HEK293T (cell line): ENCODE results near the gene STXBP4.

Experiments
- CTCF ChIA-PET: fragments of 350-600 bp; formaldehyde crosslinking; extraction: SDS; loops from one replicate; lab custom pipeline; 2021; ENCODE audit warnings: antibody characterized with exemption, inconsistent platforms; lab: Yijun Ruan, JAX
- POLR2A ChIA-PET: fragments of 350-600 bp; formaldehyde crosslinking; extraction: SDS; loops from one replicate; lab custom pipeline; 2020; ENCODE audit warnings: antibody characterized with exemption, inconsistent platforms; lab: Yijun Ruan, JAX
- DNase-seq: peaks from one replicate; pipeline ENCODE4 v3.0.0; 2012; ENCODE audit warnings: mixed read lengths; ENCODE audit errors: extremely low spot score
- ARNT ChIP-seq: fragments of 450-650 bp; IDR thresholded peaks from 2 replicates; pipeline ENCODE4 v1.6.1; 2017; ENCODE audit warnings: mild to moderate bottlenecking
- BHLHE40 ChIP-seq: fragments of 450-650 bp; IDR thresholded peaks from 2 replicates; pipeline ENCODE4 v1.6.1; 2016; ENCODE audit warnings: mild to moderate bottlenecking, moderate library complexity, borderline replicate concordance
- CTBP1 ChIP-seq: fragments of 450-650 bp; IDR thresholded peaks from 2 replicates; pipeline ENCODE4 v1.6.1; 2016; ENCODE audit warnings: borderline replicate concordance
- ELF4 ChIP-seq: fragments of 450-650 bp; IDR thresholded peaks from 2 replicates; pipeline ENCODE4 v1.6.1; 2017; ENCODE audit warnings: antibody characterized with exemption
- FOXA1 ChIP-seq: fragments of 450-650 bp; IDR thresholded peaks from 2 replicates; pipeline ENCODE4 v1.6.1; 2016; ENCODE audit warnings: mild to moderate bottlenecking
- FOXK2 ChIP-seq: fragments of 450-650 bp; IDR thresholded peaks from 2 replicates; pipeline ENCODE4 v1.6.1; 2016; ENCODE audit warnings: mild to moderate bottlenecking
- FOXM1 ChIP-seq: fragments of 450-650 bp; IDR thresholded peaks from 2 replicates; pipeline ENCODE4 v1.6.1; 2017; ENCODE audit warnings: mild to moderate bottlenecking, borderline replicate concordance
- HDGF ChIP-seq: fragments of 450-650 bp; IDR thresholded peaks from 2 replicates; pipeline ENCODE4 v1.6.1; 2017; ENCODE audit warnings: antibody characterized with exemption, borderline replicate concordance
- L3MBTL2 ChIP-seq: fragments of 450-650 bp; conservative IDR thresholded peaks from 2 replicates; pipeline ENCODE4 v1.6.1; 2016; ENCODE audit warnings: mild to moderate bottlenecking
- LEF1 ChIP-seq: fragments of 450-650 bp; IDR thresholded peaks from 2 replicates; pipeline ENCODE4 v1.6.1; 2017; ENCODE audit warnings: mild to moderate bottlenecking, borderline replicate concordance
- NFRKB ChIP-seq: fragments of 450-650 bp; IDR thresholded peaks from 2 replicates; pipeline ENCODE4 v1.6.1; 2016; ENCODE audit warnings: mild to moderate bottlenecking, moderate library complexity
- PKNOX1 ChIP-seq: fragments of 450-650 bp; IDR thresholded peaks from 2 replicates; pipeline ENCODE4 v1.6.1; 2016
- SP1 ChIP-seq: fragments of 450-650 bp; IDR thresholded peaks from 2 replicates; pipeline ENCODE4 v1.6.1; 2017
- SUZ12 ChIP-seq: fragments of 450-650 bp; IDR thresholded peaks from 2 replicates; pipeline ENCODE4 v1.6.1; 2016; ENCODE audit warnings: mild to moderate bottlenecking
- TARDBP ChIP-seq: fragments of 450-650 bp; IDR thresholded peaks from 2 replicates; pipeline ENCODE4 v1.6.1; 2016
- ZNF384 ChIP-seq: fragments of 450-650 bp; IDR thresholded peaks from 2 replicates; pipeline ENCODE4 v1.6.1; 2016

STXBP4 gene

GRCh38 chr17:54983260-54983659, 14.7 kb downstream of the STXBP4 start:
- DNase-seq = no peak
- ChIA-PET CTCF (interaction anchor here (1.0 kb wide), 1 partner anchor 10 kb away, joined by 3 read pairs; no protein-coding TSS in a partner anchor), POLR2A (no interaction called here)
- no peak for TF ChIP-seq LEF1

GRCh38 chr17:54985476-54985875, 16.9 kb downstream of the STXBP4 start:
- TF ChIP-seq ZNF384 (no peak), ARNT (no peak), L3MBTL2 (no peak), HDGF (no peak), BHLHE40 (no peak), CTBP1 (no peak), NFRKB (no peak), FOXA1 (no peak), SUZ12 (no peak), FOXM1 (no peak), LEF1 (no peak), SP1 (no peak)
- ChIA-PET POLR2A (no interaction called here), CTCF (no interaction called here)
- no peak for DNase-seq

GRCh38 chr17:54990118-54990517, 21.6 kb downstream of the STXBP4 start:
- ChIA-PET CTCF (interaction anchor here (1.6 kb wide), 1 partner anchor 358 kb away, joined by 5 read pairs; no protein-coding TSS in a partner anchor), POLR2A (no interaction called here)
- no peak for DNase-seq
- TF ChIP-seq SP1 (no peak), ELF4 (no peak), ARNT (no peak), PKNOX1 (no peak), SUZ12 (no peak), LEF1 (no peak), TARDBP (no peak), ZNF384 (no peak), CTBP1 (no peak), BHLHE40 (no peak), L3MBTL2 (no peak), HDGF (no peak), NFRKB (no peak), FOXK2 (no peak), FOXA1 (no peak), FOXM1 (no peak)

GRCh38 chr17:54991567-54991966, 23.0 kb downstream of the STXBP4 start:
- ChIA-PET POLR2A (no interaction called here), CTCF (interaction anchor here (0.7 to 2.6 kb wide), 4 partner anchors 305 to 523 kb away, joined by 3 to 19 read pairs (median 4); no protein-coding TSS in a partner anchor)
- TF ChIP-seq NFRKB = no peak
- no peak for TF ChIP-seq SP1
- TF ChIP-seq ARNT = no peak
- TF ChIP-seq PKNOX1 = no peak
- no peak for TF ChIP-seq TARDBP
- TF ChIP-seq ELF4 = no peak
- TF ChIP-seq CTBP1 = no peak
- TF ChIP-seq LEF1 = no peak
- TF ChIP-seq FOXK2 = no peak
- no peak for TF ChIP-seq BHLHE40
- no peak for TF ChIP-seq L3MBTL2
- no peak for TF ChIP-seq HDGF
- no peak for TF ChIP-seq ZNF384
- no peak for TF ChIP-seq FOXM1
- no peak for DNase-seq

- TF ChIP-seq FOXA1 = no peak
- ChIA-PET CTCF (interaction anchor here (0.7 to 2.6 kb wide), 14 partner anchors 9 to 1527 kb away, joined by 3 to 19 read pairs (median 4); no protein-coding TSS in a partner anchor), POLR2A (no interaction called here)
- peak; percentile 46 for DNase-seq
Observed at GRCh38 chr17:54992797-54993639, 24.5 kb downstream of the STXBP4 start.

GRCh38 chr17:54996441-54996840, 27.9 kb downstream of the STXBP4 start:
- TF ChIP-seq NFRKB = no peak
- TF ChIP-seq FOXK2 = no peak
- TF ChIP-seq CTBP1 = no peak
- no peak for TF ChIP-seq TARDBP
- TF ChIP-seq HDGF = no peak
- TF ChIP-seq ARNT = no peak
- CTCF ChIA-PET = no interaction called here
- no peak for DNase-seq
- POLR2A ChIA-PET = no interaction called here

- no peak for TF ChIP-seq LEF1
- no peak for TF ChIP-seq ZNF384
- TF ChIP-seq FOXA1 = no peak
- no peak for TF ChIP-seq FOXM1
- TF ChIP-seq FOXK2 = no peak
- TF ChIP-seq BHLHE40 = no peak
- TF ChIP-seq ELF4 = no peak
- TF ChIP-seq SP1 = no peak
- no peak for TF ChIP-seq ARNT
- ChIA-PET CTCF (no interaction called here), POLR2A (interaction anchor here (0.6 kb wide), 1 partner anchor 34 kb away, joined by 3 read pairs; no protein-coding TSS in a partner anchor)
- DNase-seq = no peak
Observed at GRCh38 chr17:55002458-55002857, 33.9 kb downstream of the STXBP4 start.
